Stimulated activated CD4-positive, alpha-beta T cell treated with anti-CD3 and anti-CD28 coated beads, Interleukin-12 subunit alpha, Interleukin-12 subunit beta, amount 100 ng/mL, for 48 hours (primary cell): Measurements from ENCODE around the gene TAMALIN.
"Not testable (repeated sequence)": the region's sequence is repeated elsewhere in the genome, so short reads cannot be mapped to it uniquely, and the experiment has no call there.

ENCODE experiments used
- DNase-seq, 3 donors: peaks; one replicate each; pipeline ENCODE4 v3.0.0-alpha.2; 2020; ENCODE audit warnings: low read depth in 2 of 3, low spot score in 1 of 3

The TAMALIN gene

GRCh38 chr12:52006726-52007157 is at the start of gene TAMALIN:
TSS of gene TAMALIN (plus strand) at chr12:52006946. CDS start at chr12:52007020, 74 bp downstream.
- peak; percentile 42 to 69 (median 49) for DNase-seq

GRCh38 chr12:51958542-51958941 is 48.2 kb upstream of the TAMALIN start:
- DNase-seq, result no peak

- no peak for DNase-seq
These were observed 47.5 kb upstream of the TAMALIN start for GRCh38 chr12:51959211-51959610.

- no peak for DNase-seq
These were observed 46.8 kb upstream of the TAMALIN start for GRCh38 chr12:51959921-51960320.

- DNase-seq, result no peak
These were observed 46.3 kb upstream of the TAMALIN start for GRCh38 chr12:51960488-51960887.

- no peak for DNase-seq
These were observed 45.9 kb upstream of the TAMALIN start for GRCh38 chr12:51960890-51961289.

- no peak for DNase-seq
These were observed 44.9 kb upstream of the TAMALIN start for GRCh38 chr12:51961834-51962233.

- no peak for DNase-seq
These were observed 44.0 kb upstream of the TAMALIN start for GRCh38 chr12:51962737-51963136.

GRCh38 chr12:51963477-51963876 is 43.3 kb upstream of the TAMALIN start:
- DNase-seq, result no peak

- no peak for DNase-seq
These were observed 37.1 kb upstream of the TAMALIN start for GRCh38 chr12:51969643-51970042.

- peak; percentile 35 to 59 (median 37) for DNase-seq
These were observed 35.7 kb upstream of the TAMALIN start for GRCh38 chr12:51970904-51971646.

- no peak for DNase-seq
These were observed 34.9 kb upstream of the TAMALIN start for GRCh38 chr12:51971679-51972421.

- no peak for DNase-seq
These were observed 34.3 kb upstream of the TAMALIN start for GRCh38 chr12:51972422-51972812.

- DNase-seq, result peak; percentile 47 to 53 (median 49)
These were observed 33.9 kb upstream of the TAMALIN start for GRCh38 chr12:51972849-51973273.

GRCh38 chr12:51973560-51973959 is 33.2 kb upstream of the TAMALIN start:
- no peak for DNase-seq

GRCh38 chr12:51974646-51975045 is 32.1 kb upstream of the TAMALIN start:
- DNase-seq, result no peak

GRCh38 chr12:51975196-51975595 is 31.6 kb upstream of the TAMALIN start:
- DNase-seq, result no peak

- DNase-seq, result no peak
These were observed 30.2 kb upstream of the TAMALIN start for GRCh38 chr12:51976376-51977160.

GRCh38 chr12:51977320-51977753 is 29.4 kb upstream of the TAMALIN start:
- no peak for DNase-seq

GRCh38 chr12:51979306-51979705 is 27.4 kb upstream of the TAMALIN start:
- not testable (repeated sequence) for DNase-seq

- DNase-seq, result peak; percentile 38 to 68 (median 45)
These were observed 26.5 kb upstream of the TAMALIN start for GRCh38 chr12:51980051-51980808.
